Suppressor macrophage treated with lipopolysaccharide for 1 hour (primary cell): ENCODE measurements around the gene PTPRK.

Experiments
- DNase-seq, 3 donors: peaks; one replicate each; pipeline ENCODE4 v3.0.0-alpha.2; 2020 to 2022

PTPRK gene

DNA sequence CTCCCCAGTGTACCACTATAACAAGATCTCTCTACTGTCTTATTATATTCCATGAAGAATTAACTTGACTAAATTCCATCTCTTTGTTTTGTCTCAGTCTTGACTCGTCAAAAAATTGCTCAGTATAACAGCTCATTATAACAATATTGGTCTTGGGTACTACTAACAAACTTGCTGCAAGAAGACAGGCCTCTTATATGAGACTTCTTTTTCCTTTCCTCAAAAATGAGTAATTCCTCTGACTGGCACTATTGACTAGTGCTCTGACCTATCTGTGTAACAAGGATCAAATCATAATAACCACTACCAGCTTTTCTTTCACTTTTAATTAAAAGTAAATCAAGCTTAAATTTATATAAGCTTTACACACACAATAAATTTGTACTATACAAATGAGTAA is 528.3 kb downstream of the PTPRK start:
- DNase-seq, result no peak

- no peak for DNase-seq
These were observed 530.3 kb downstream of the PTPRK start for GRCh38 chr6:127990074-127990473.

- DNase-seq, result no peak
These were observed 539.4 kb downstream of the PTPRK start for GRCh38 chr6:127980996-127981395.

DNA sequence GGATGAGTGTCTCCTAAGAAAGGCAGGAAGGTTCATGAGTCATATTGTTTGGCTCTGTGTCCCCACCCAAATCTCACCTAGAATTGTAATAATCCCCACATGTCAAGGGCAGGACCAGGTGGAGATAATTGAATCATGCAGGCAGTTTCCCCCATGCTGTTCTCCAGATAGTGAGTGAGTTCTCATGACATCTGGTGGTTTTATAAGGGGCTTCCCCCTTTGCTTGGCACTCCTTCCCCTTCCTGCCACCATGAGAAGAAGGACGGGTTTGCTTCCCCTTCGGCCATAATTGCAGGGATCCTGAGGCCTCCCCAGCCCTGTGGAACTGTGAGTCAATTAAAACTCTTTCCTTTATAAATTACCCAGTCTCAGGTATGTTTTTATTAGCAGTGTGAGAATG is 542.2 kb downstream of the PTPRK start:
- peak in 2 of 3 donors; percentile 14 to 19 for DNase-seq

DNA sequence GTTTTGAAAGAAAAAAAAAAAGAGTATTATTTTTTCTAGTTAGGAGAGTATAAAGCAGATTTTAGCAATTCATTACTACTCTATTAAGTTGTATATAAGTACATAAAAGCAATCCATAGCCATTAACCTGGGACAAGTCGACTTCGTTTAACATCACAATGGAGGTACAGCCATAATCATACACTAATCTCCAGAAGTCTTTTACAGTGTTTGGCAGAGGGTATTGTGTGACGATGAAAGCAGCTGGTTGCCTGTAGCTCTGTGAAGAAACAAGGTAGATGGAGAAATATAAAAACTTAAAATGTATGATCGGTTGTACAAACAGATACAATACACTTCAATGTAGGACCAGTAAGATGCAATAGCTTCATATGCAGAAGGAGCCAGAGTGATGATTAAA is 543.6 kb downstream of the PTPRK start:
- no peak for DNase-seq

GRCh38 chr6:127976111-127976510 is 544.3 kb downstream of the PTPRK start:
- no peak for DNase-seq

DNA sequence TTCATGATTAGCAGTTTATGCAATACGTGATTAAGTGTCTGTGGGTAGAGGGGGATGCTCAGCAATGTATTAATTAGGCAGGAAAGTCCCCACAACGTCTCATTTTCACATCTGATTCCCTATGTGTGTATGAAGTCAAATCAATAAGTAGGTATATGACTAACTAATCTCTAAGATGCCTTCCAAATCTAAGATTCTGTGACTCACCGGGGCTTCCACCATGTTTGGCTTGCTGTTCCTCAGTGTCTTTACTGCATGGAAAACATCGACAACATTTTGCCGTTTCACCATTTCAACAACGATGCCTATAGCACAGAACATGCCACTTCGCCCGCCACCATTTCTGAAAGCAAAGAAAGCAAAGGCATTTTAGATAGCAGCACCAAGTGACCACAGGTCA is 547.6 kb downstream of the PTPRK start:
- no peak for DNase-seq

- no peak for DNase-seq
These were observed 548.4 kb downstream of the PTPRK start for GRCh38 chr6:127971945-127972391.

DNA sequence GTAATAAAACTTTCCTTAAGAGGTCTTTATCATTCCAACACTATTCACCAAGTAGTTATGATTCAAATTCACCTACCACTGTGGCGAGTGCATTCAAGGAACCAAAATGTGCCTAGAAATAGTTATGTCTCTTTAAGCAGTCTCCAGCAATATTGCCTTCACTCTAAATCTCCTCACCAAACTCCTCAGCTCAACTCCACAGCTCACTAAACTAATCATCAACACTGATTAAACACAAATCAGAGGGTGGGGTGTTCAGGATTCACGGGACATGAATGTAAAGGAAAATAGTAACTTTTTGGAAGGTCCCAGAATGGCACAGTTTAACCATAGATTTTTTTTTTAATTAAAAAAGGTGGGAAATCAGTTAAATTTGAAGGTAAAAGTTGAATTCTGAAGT is 549.0 kb downstream of the PTPRK start:
- DNase-seq, result no peak

GRCh38 chr6:127969701-127970100 is 550.7 kb downstream of the PTPRK start:
- DNase-seq, result no peak

GRCh38 chr6:127968394-127968793 is 552.0 kb downstream of the PTPRK start:
- no peak for DNase-seq

GRCh38 chr6:127967708-127968107 is 552.7 kb downstream of the PTPRK start:
- DNase-seq, result no peak

GRCh38 chr6:127966616-127967015 is 553.8 kb downstream of the PTPRK start:
- DNase-seq, result no peak

GRCh38 chr6:127963495-127963894 is 556.9 kb downstream of the PTPRK start:
- no peak for DNase-seq

GRCh38 chr6:127959869-127960268 is 560.5 kb downstream of the PTPRK start:
- DNase-seq, result no peak

DNA sequence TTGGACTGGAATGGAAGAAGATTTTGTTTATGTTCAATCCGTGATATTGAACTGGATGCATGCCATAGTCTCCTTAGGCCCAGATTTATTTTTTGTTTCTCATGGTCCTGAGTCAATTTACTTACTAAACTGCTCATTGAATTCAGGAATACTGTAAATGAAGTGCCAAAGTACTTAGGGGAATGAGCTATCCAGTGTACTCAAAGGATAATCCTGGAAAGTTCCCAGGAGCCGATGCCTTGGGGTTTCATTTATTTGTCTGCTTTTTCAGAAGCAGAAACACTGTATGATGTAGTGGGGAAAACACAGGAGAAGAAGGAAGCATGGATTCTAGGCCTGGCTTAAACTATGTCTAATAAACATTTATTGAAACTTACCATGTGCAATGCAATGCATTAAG is 563.4 kb downstream of the PTPRK start:
- DNase-seq, result no peak

GRCh38 chr6:127956260-127956888 is 564.0 kb downstream of the PTPRK start:
- no peak for DNase-seq

- DNase-seq, result no peak
These were observed 566.3 kb downstream of the PTPRK start for GRCh38 chr6:127954082-127954481.

GRCh38 chr6:127952831-127953230 is 567.6 kb downstream of the PTPRK start:
- no peak for DNase-seq

DNA sequence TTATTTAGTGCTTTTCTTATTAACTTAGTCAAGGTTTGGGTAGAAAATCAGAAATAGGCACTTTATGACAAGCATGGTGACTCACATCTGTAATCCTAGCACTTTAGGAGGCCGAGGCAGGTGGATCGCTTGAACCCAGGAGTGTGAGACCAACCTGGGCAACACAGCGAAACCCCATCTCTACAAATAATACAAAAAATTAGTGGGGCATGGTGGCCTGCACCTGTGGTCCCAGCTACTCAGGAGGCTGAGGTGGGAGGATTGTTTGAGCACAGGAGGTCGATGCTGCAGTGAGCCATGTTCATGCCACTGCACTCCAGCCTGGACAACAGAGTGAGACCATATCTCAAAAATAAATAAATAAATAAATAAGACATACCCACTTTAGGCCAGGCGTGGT is 568.2 kb downstream of the PTPRK start:
- no peak for DNase-seq

DNA sequence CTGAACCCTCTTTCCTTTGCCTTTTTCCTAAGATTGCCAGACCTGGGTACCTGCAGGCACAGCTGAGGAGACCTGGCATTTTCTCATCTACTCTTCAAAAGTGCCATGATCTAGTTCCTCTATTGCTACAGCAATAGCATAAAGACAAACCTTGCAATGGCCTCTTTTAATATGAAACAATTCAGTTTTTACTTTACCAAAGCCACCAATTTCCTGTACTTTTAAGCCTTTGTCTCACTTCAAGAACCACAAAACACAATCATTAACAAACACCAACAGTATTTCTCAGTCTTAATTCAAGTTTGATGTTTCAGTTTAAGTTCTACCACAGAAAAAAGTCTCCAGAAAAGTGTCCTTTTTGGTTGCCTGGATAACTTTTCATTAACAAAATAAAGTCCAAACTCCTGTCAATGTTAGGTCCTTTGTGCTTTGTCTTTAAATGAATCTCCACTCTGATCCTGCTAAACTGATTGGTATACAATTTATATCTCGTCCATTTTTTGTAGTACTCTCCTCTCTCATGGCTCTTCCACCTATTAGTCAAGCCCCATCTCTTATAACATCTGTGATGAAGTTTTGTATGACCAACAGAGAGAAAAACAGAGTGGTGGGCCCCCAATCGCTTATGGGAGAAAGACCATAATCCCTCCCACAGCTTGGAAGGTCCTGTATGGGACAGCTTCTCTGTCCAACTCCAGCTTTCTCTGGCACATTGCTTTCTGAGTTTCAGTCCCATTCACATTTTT is 569.1 kb downstream of the PTPRK start:
- DNase-seq, result no peak

- DNase-seq, result no peak
These were observed 569.7 kb downstream of the PTPRK start for GRCh38 chr6:127950566-127951145.

DNA sequence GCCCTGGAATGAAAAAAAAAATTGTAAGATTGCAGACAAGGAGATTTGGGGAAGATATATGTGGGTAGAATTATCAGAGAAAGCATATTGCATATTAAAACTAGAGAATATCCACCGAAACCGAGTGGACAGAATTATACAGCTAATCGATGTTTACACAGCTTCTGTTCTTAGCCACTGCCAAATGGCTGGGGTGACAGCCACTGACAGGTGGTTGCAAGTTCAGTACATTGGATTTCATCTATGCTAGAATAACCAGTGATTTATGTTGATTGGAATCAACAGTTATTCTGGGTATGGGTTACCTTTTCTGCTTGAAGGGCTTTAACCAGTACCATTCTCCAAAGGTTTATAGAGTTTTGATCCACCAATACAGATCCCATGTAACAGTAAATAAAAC is 571.1 kb downstream of the PTPRK start:
- DNase-seq, result no peak

DNA sequence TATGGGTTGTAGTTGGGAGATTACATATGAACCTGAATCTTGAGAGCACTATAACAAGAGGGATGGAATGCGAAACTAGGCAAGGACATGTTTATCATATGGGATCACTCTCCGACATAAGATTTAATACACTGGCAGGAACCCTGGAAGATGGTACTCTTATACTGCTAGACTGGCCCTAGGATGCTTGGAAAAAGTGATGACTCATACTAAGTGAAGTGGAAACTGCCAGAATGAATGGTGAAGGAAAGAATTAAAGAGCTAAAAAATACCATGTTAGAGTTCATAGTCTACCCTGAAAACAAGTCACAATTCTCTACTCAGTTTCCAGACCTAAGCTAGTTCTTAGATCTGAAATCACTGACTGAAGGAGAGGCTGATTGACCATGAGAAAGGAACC is 574.0 kb downstream of the PTPRK start:
- no peak for DNase-seq
